H9 (cell line): ENCODE measurements around the gene FBXL2. TPM values are rescaled to one million over a fixed set of nuclear protein-coding genes. Genes with fewer than 3 reads are reported as not detected.

Experiments
- DNase-seq: peaks from one replicate; pipeline ENCODE4 v3.0.0-alpha.2; 2017
- H2AFZ ChIP-seq: one replicate; pipeline ENCODE4 v1.6.1; 2013; ENCODE audit warnings: mild to moderate bottlenecking, low read length, control low read depth, moderate library complexity
- H2AK5ac ChIP-seq: 2 replicates; pipeline ENCODE4 v1.6.1; 2013; ENCODE audit warnings: low read length, control low read depth, mixed read lengths; ENCODE audit not compliant: insufficient read length
- H2BK120ac ChIP-seq: one replicate; pipeline ENCODE4 v1.6.1; 2013; ENCODE audit warnings: low read depth, mild to moderate bottlenecking, low read length, control low read depth, inconsistent platforms; ENCODE audit not compliant: poor library complexity, severe bottlenecking
- H2BK12ac ChIP-seq: 2 replicates; pipeline ENCODE4 v1.6.1; 2013; ENCODE audit warnings: low read length, control low read depth, mixed read lengths, low read depth; ENCODE audit not compliant: insufficient read length
- H2BK15ac ChIP-seq: 2 replicates; pipeline ENCODE4 v1.6.1; 2013; ENCODE audit warnings: low read depth, low read length, control low read depth
- H2BK20ac ChIP-seq: one replicate; pipeline ENCODE4 v1.6.1; 2013; ENCODE audit warnings: low read depth, mild to moderate bottlenecking, low read length, control low read depth, inconsistent platforms; ENCODE audit not compliant: poor library complexity, severe bottlenecking
- H2BK5ac ChIP-seq: 2 replicates; pipeline ENCODE4 v1.6.1; 2013; ENCODE audit warnings: low read length, control low read depth, mixed read lengths; ENCODE audit not compliant: insufficient read length
- H3K14ac ChIP-seq: 2 replicates; pipeline ENCODE4 v1.6.1; 2013; ENCODE audit warnings: low read length, control low read depth; ENCODE audit not compliant: insufficient read depth
- H3K18ac ChIP-seq: 2 replicates; pipeline ENCODE4 v1.6.1; 2013; ENCODE audit warnings: low read depth, mild to moderate bottlenecking, mixed read lengths, low read length, control low read depth; ENCODE audit not compliant: insufficient read length
- H3K23ac ChIP-seq: 2 replicates; pipeline ENCODE4 v1.6.1; 2013; ENCODE audit warnings: low read length, control low read depth, mixed read lengths, low read depth; ENCODE audit not compliant: insufficient read length
- H3K23me2 ChIP-seq: 2 replicates; pipeline ENCODE4 v1.6.1; 2013; ENCODE audit warnings: low read depth, mild to moderate bottlenecking, mixed read lengths, low read length, control low read depth; ENCODE audit not compliant: insufficient read length, poor library complexity, severe bottlenecking
- H3K27ac ChIP-seq: 2 replicates; pipeline ENCODE4 v1.5.1; 2013; ENCODE audit warnings: low read length, control low read depth, mixed read lengths, low read depth; ENCODE audit not compliant: insufficient read length
- H3K27me3 ChIP-seq: 2 replicates; pipeline ENCODE4 v1.6.1; 2013; ENCODE audit warnings: low read length, control low read depth, inconsistent platforms; ENCODE audit not compliant: insufficient read depth
- H3K4ac ChIP-seq: 2 replicates; pipeline ENCODE4 v1.6.1; 2013; ENCODE audit warnings: low read depth, mild to moderate bottlenecking, control low read depth, inconsistent platforms, low read length, moderate library complexity
- H3K4me1 ChIP-seq: 2 replicates; pipeline ENCODE4 v1.6.1; 2013; ENCODE audit warnings: low read length, control low read depth, inconsistent platforms; ENCODE audit not compliant: insufficient read depth
- H3K4me2 ChIP-seq: 2 replicates; pipeline ENCODE4 v1.6.1; 2013; ENCODE audit warnings: low read length, control low read depth, mixed read lengths; ENCODE audit not compliant: insufficient read length, insufficient read depth
- H3K56ac ChIP-seq: 2 replicates; pipeline ENCODE4 v1.6.1; 2013; ENCODE audit warnings: low read depth, mild to moderate bottlenecking, mixed read lengths, low read length, control low read depth; ENCODE audit not compliant: insufficient read length
- H3K79me1 ChIP-seq: 2 replicates; pipeline ENCODE4 v1.6.1; 2013; ENCODE audit warnings: low read depth, mild to moderate bottlenecking, moderate library complexity, low read length, control low read depth, inconsistent platforms; ENCODE audit not compliant: insufficient read depth, poor library complexity, severe bottlenecking
- H3K79me2 ChIP-seq: 2 replicates; pipeline ENCODE4 v1.6.1; 2013; ENCODE audit warnings: low read length, control low read depth, inconsistent platforms; ENCODE audit not compliant: insufficient read depth
- H3K9ac ChIP-seq: 2 replicates; pipeline ENCODE4 v1.6.1; 2013; ENCODE audit warnings: low read length, control low read depth, mixed read lengths; ENCODE audit not compliant: insufficient read length; ENCODE audit errors: extremely low read depth
- H3K9me3 ChIP-seq: one replicate; pipeline ENCODE4 v1.6.1; 2013; ENCODE audit warnings: low read depth, low read length, inconsistent platforms; ENCODE audit not compliant: control insufficient read depth
- H3T11ph ChIP-seq: one replicate; pipeline ENCODE4 v1.6.1; 2013; ENCODE audit warnings: mild to moderate bottlenecking, low read length, control low read depth, inconsistent platforms
- H4K20me1 ChIP-seq: one replicate; pipeline ENCODE4 v1.6.1; 2013; ENCODE audit not compliant: control insufficient read depth, insufficient read length, insufficient read depth
- H4K5ac ChIP-seq: 2 replicates; pipeline ENCODE4 v1.6.1; 2013; ENCODE audit warnings: low read depth, mild to moderate bottlenecking, mixed read lengths, low read length, control low read depth; ENCODE audit not compliant: insufficient read length
- H4K8ac ChIP-seq: replicated peaks from 2 replicates; pipeline ENCODE4 v1.6.1; 2013; ENCODE audit warnings: low read length, control low read depth, mixed read lengths, low read depth; ENCODE audit not compliant: insufficient read length
- H4K91ac ChIP-seq: 2 replicates; pipeline ENCODE4 v1.6.1; 2013; ENCODE audit warnings: low read depth, mild to moderate bottlenecking, moderate library complexity, mixed read lengths, low read length, control low read depth; ENCODE audit not compliant: insufficient read length
- H3K27ac Mint-ChIP-seq, 3 experiments: 2 replicates in 2 of 3; 3 replicates in 1 of 3; pipeline ENCODE4 v1.8.0; 2020 to 2021; ENCODE audit warnings: mixed read lengths in 3 of 3, mild to moderate bottlenecking in 1 of 3, moderate library complexity in 1 of 3
- H3K27me3 Mint-ChIP-seq: 2 replicates; pipeline ENCODE4 v1.8.0; 2021; ENCODE audit warnings: low read depth, mild to moderate bottlenecking, moderate library complexity, mixed read lengths
- H3K36me3 Mint-ChIP-seq, 3 experiments: 2 replicates in 2 of 3; 3 replicates in 1 of 3; pipeline ENCODE4 v1.8.0; 2020 to 2021; ENCODE audit warnings: low read depth in 3 of 3, mixed read lengths in 3 of 3; ENCODE audit not compliant: insufficient read depth in 1 of 3
- H3K4me1 Mint-ChIP-seq, 2 experiments: 2 replicates each; pipeline ENCODE4 v1.8.0; 2020; ENCODE audit warnings: mixed read lengths in 2 of 2
- H3K4me3 Mint-ChIP-seq, 2 experiments: 2 replicates in 1 of 2; 3 replicates in 1 of 2; pipeline ENCODE4 v1.8.0; 2020 to 2021; ENCODE audit warnings: mild to moderate bottlenecking in 2 of 2, mixed read lengths in 2 of 2, moderate library complexity in 1 of 2
- H3K9me3 Mint-ChIP-seq, 2 experiments: 2 replicates in 1 of 2; 3 replicates in 1 of 2; pipeline ENCODE4 v1.8.0; 2020; ENCODE audit warnings: mild to moderate bottlenecking in 2 of 2, mixed read lengths in 2 of 2, moderate library complexity in 1 of 2
- WGBS: extraction: QIAGEN DNeasy Blood & Tissue Kit; methylation state at CpG from one replicate; pipeline ENCODE4 v1.1.7; 2013; ENCODE audit warnings: missing lambda C conversion rate, low lambda C conversion rate, mixed read lengths; ENCODE audit not compliant: insufficient read length; ENCODE audit errors: extremely low coverage; 5-methylcytosine and 5-hydroxymethylcytosine counted together
- total RNA-seq: library from RNA; stranded (reverse); gene quantifications from 2 replicates; pipeline ENCODE4 v1.2.1, GENCODE V29; 2021
- TF ChIP-seq, protein P1 (sequence below): fragments of 200-600 bp; sonication (generic); conservative IDR thresholded peaks from 3 replicates; pipeline ENCODE4 v1.8.0; 2021; ENCODE audit warnings: antibody characterized with exemption, mild to moderate bottlenecking

Gene FBXL2
- total RNA-seq, 1 experiment from 2014 or later, result 2.7 TPM

DNA sequence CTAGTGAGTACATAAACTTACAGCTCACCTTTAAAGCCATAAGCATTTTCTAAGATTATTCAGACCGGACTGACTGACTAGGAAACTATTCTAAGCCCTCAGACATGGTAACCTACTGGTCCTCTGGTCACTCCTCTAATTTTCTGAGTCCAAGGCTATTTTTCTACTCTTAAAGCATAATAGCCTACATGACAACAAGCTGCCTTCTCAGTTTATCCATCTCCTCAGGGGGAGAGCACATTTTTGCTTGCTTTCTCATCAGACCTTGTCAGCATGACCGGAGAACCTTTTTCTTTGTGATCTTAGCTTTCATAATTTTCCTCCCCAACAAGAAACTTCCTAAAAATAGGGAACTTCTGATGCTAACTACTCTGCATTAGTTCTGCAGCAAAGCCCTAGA is 124.5 kb downstream of the FBXL2 start:
- no CpG with 5 or more reads among the region's 2 CpGs for WGBS
- H3K9me3 ChIP-seq, result no peaks in the 10 kb centered on the region
- H3K23me2 ChIP-seq, result no peaks in the 10 kb centered on the region
- no peak overlapping the region for H3T11ph ChIP-seq
- no peak overlapping the region for H3K14ac ChIP-seq
- no peaks in the 10 kb centered on the region for H3K79me1 ChIP-seq
- no peak overlapping the region for H2AK5ac ChIP-seq
- H3K4me3 Mint-ChIP-seq, result no peak overlapping the region
- H4K91ac ChIP-seq, result no peak overlapping the region
- no peaks in the 10 kb centered on the region for H3K79me2 ChIP-seq
- no peak overlapping the region for H3K18ac ChIP-seq
- no peaks in the 10 kb centered on the region for H3K9me3 Mint-ChIP-seq
- H3K27me3 Mint-ChIP-seq, result no peaks in the 10 kb centered on the region; the same call in 1 of the 2 replicates
- H4K8ac ChIP-seq, result no peak overlapping the region
- H3K56ac ChIP-seq, result no peak overlapping the region
- H3K4me2 ChIP-seq, result no peak overlapping the region
- H4K20me1 ChIP-seq, result no peaks in the 10 kb centered on the region
- H2BK5ac ChIP-seq, result no peak overlapping the region
- no peak overlapping the region for H3K9ac ChIP-seq
- no peak for DNase-seq
- no peak overlapping the region for H2AFZ ChIP-seq
- no peaks in the 10 kb centered on the region for H3K4me1 Mint-ChIP-seq
- no peak overlapping the region for H2BK120ac ChIP-seq
- H3K4ac ChIP-seq, result no peak overlapping the region
- H3K27ac ChIP-seq, result no peak overlapping the region
- no peak overlapping the region for H3K23ac ChIP-seq
- H3K4me1 ChIP-seq, result no peaks in the 10 kb centered on the region
- no peaks in the 10 kb centered on the region for H3K27me3 ChIP-seq
- H3K27ac Mint-ChIP-seq, result no peak overlapping the region
- peaks cover 37 to 88% (median 79%) of the 10 kb centered on the region in 3 experiments for H3K36me3 Mint-ChIP-seq
- no peak overlapping the region for H2BK20ac ChIP-seq
- TF ChIP-seq, protein P1, sequence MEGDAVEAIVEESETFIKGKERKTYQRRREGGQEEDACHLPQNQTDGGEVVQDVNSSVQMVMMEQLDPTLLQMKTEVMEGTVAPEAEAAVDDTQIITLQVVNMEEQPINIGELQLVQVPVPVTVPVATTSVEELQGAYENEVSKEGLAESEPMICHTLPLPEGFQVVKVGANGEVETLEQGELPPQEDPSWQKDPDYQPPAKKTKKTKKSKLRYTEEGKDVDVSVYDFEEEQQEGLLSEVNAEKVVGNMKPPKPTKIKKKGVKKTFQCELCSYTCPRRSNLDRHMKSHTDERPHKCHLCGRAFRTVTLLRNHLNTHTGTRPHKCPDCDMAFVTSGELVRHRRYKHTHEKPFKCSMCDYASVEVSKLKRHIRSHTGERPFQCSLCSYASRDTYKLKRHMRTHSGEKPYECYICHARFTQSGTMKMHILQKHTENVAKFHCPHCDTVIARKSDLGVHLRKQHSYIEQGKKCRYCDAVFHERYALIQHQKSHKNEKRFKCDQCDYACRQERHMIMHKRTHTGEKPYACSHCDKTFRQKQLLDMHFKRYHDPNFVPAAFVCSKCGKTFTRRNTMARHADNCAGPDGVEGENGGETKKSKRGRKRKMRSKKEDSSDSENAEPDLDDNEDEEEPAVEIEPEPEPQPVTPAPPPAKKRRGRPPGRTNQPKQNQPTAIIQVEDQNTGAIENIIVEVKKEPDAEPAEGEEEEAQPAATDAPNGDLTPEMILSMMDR, result no peak
- no peak overlapping the region for H2BK15ac ChIP-seq
- no peak overlapping the region for H4K5ac ChIP-seq
- H2BK12ac ChIP-seq, result no peak overlapping the region
